OCI-LY7 (cell line): ENCODE measurements around the gene PRKRA. TPM values are rescaled to one million over a fixed set of nuclear protein-coding genes. Genes with fewer than 3 reads are reported as not detected.

Experiments
- BruUV-seq: library from RNA; stranded (reverse); fragments of 400-500 nt; replicated peaks from 2 replicates; lab custom pipeline; 2021; lab: Mats Ljungman, UMichigan
- CTCF ChIA-PET: fragments of 300-600 bp; sonication (Branson Sonifier 250); formaldehyde crosslinking; loops from one replicate; lab custom pipeline; 2022; ENCODE audit warnings: antibody characterized with exemption; ENCODE audit not compliant: unreplicated experiment; lab: Charles Lee
- POLR2A ChIA-PET: fragments of 300-600 bp; sonication (Branson Sonifier 250); formaldehyde crosslinking; loops from one replicate; lab custom pipeline; 2022; ENCODE audit warnings: antibody characterized with exemption; lab: Charles Lee
- DNase-seq: peaks from one replicate; pipeline ENCODE4 v3.0.0-alpha.2; 2015; ENCODE audit warnings: low spot score
- H2AFZ ChIP-seq: fragments of 200-600 bp; sonication (generic), shearing (Covaris generic); 2 replicates; pipeline ENCODE4 v1.6.1; 2014; ENCODE audit warnings: mild to moderate bottlenecking, antibody characterized with exemption, low read length, moderate library complexity
- H3K27ac ChIP-seq: fragments of 200-600 bp; sonication (generic); 2 replicates; pipeline ENCODE4 v1.5.1; 2014; ENCODE audit warnings: mixed run types, low read depth, mild to moderate bottlenecking, moderate library complexity, low read length, inconsistent platforms; ENCODE audit not compliant: poor library complexity, severe bottlenecking
- H3K36me3 ChIP-seq: fragments of 200-600 bp; sonication (generic); 2 replicates; pipeline ENCODE4 v1.6.1; 2014; ENCODE audit warnings: mild to moderate bottlenecking, antibody characterized with exemption, low read length, moderate library complexity, mixed read lengths; ENCODE audit not compliant: insufficient read depth
- H3K4me1 ChIP-seq: fragments of 200-600 bp; sonication (generic); 2 replicates; pipeline ENCODE4 v1.5.1; 2014; ENCODE audit warnings: mild to moderate bottlenecking, low read length; ENCODE audit not compliant: insufficient read depth, poor library complexity, severe bottlenecking
- H3K4me2 ChIP-seq: fragments of 200-600 bp; sonication (generic); 2 replicates; pipeline ENCODE4 v1.6.1; 2014; ENCODE audit warnings: mild to moderate bottlenecking, low read length
- H3K4me3 ChIP-seq: fragments of 200-600 bp; sonication (generic); 2 replicates; pipeline ENCODE4 v1.5.1; 2014; ENCODE audit warnings: mild to moderate bottlenecking, low read depth, low read length; ENCODE audit not compliant: poor library complexity, severe bottlenecking
- H3K79me2 ChIP-seq: fragments of 200-600 bp; sonication (generic); 2 replicates; pipeline ENCODE4 v1.6.1; 2016; ENCODE audit warnings: low read depth, mild to moderate bottlenecking, low read length, moderate library complexity, mixed read lengths; ENCODE audit not compliant: insufficient read depth
- H3K9me2 ChIP-seq: fragments of 200-600 bp; sonication (generic); 2 replicates; pipeline ENCODE4 v1.6.1; 2016; ENCODE audit warnings: mild to moderate bottlenecking, low read length, mixed read lengths; ENCODE audit not compliant: insufficient read depth
- H3K9me3 ChIP-seq: fragments of 200-600 bp; sonication (generic); 2 replicates; pipeline ENCODE4 v1.6.1; 2014; ENCODE audit warnings: mild to moderate bottlenecking, mixed run types, low read length, mixed read lengths
- H4K20me1 ChIP-seq: fragments of 200-600 bp; sonication (generic); 2 replicates; pipeline ENCODE4 v1.6.1; 2014; ENCODE audit warnings: mild to moderate bottlenecking, antibody characterized with exemption, low read length, moderate library complexity, mixed read lengths; ENCODE audit not compliant: insufficient read depth
- EZH2phosphoT487 ChIP-seq: fragments of 200-600 bp; sonication (generic); IDR thresholded peaks from 2 replicates; pipeline ENCODE4 v1.6.1; 2018; ENCODE audit warnings: low read depth, borderline replicate concordance, mild to moderate bottlenecking, mixed run types, antibody characterized with exemption, low read length, moderate library complexity, mixed read lengths
- intact Hi-C: fragments of 100-400 bp; cut with micrococcal nuclease; formaldehyde crosslinking; loops from one replicate; pipeline ENCODE4 v1.10.0; 2022; ENCODE audit not compliant: unreplicated experiment
- total RNA-seq, 2 experiments: library from RNA; depleted of rRNA in 1 of 2; stranded (reverse); fragments of >200 nt in 1 of 2; shearing (Covaris generic) in 1 of 2; gene quantifications; 2 replicates each; pipeline ENCODE4 v1.2.3, GENCODE V29; 2014 to 2022
- TF ChIP-seq, protein P1 (sequence below): fragments of 200-600 bp; sonication (generic); conservative IDR thresholded peaks from 2 replicates; pipeline ENCODE4 v1.5.1; 2014; ENCODE audit warnings: mild to moderate bottlenecking, antibody characterized with exemption, low read length, moderate library complexity, mixed read lengths

Gene PRKRA
- total RNA-seq, 2 experiments from 2014 or later: 76.4 to 79.5 TPM

DNA sequence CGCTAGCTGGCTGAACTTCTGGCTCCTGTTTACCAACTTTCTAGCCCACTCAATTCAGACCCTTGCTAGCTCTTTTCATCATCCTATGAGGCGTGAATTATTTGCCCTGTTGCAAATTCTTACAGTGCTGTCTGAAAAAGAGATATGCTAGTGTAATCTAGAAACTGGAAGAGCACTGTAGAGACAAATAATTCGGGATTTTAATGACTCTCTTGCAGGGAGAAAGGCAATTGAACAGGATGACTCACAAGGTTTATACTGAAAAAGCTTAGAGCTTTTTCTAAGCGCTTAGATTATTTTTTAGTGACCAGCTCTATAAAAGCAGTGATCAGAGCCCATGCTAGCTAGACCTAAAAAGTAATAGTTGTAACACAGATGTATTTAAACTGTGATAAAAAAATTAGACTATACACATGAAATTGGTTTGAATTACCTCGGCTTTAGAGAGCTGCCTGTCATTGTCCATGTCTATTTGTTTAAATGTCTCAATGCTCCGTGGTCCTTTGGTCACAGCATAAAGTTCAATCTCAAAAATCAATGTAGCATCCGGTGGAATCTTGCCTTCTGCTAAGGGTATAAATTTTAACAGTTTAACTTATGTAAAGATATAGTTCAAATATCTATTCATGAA lies 18.4 kb upstream of the PRKRA start:
- no TSS peak for BruUV-seq

DNA sequence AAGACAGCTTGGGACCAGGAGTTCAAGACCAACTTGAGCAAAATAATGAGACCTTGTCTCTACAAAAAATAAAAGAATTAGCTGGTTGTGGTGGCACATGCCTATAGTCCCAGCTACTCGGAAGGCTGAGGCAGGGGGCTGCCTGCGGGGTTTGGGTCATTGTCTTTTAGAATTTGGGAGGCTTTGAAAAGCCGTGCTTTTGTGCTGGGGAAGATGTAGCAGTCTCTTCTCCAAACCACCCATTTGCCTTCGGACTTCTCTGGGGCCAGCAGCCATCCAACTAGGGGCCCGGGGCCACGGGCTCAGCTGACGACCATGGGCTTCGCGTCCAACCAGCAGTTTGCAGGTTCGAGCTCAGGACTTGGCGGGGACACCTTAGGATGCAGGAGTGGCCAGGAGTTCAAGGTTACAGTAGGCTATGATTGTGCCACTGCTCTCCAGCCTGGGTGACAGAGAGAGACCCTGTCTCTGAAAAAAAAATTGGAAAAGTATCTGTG lies 6.5 kb upstream of the PRKRA start:
- no peaks in the 10 kb centered on the region for H3K9me2 ChIP-seq
- no TSS peak for BruUV-seq
- no peak overlapping the region for H2AFZ ChIP-seq
- ChIA-PET POLR2A (interaction anchor here (0.6 to 1.7 kb wide), 3 partner anchors 12 to 340 kb away, joined by 3 to 5 read pairs (median 3); no protein-coding TSS in a partner anchor), CTCF (no interaction called here)
- no peak overlapping the region for H3K4me2 ChIP-seq
- H3K79me2 ChIP-seq: no peaks in the 10 kb centered on the region
- no peaks in the 10 kb centered on the region for H3K36me3 ChIP-seq
- no peak for DNase-seq
- no peaks in the 10 kb centered on the region for H3K9me3 ChIP-seq
- intact Hi-C loops: loop anchor here (10.0 kb wide), 1 partner anchor 1193 kb away; the partner anchor contains the start of gene NFE2L2
- H3K4me1 ChIP-seq: no peaks in the 10 kb centered on the region
- H3K27ac ChIP-seq: no peak overlapping the region
- no peak for TF ChIP-seq EZH2phosphoT487
- TF ChIP-seq, protein P1, sequence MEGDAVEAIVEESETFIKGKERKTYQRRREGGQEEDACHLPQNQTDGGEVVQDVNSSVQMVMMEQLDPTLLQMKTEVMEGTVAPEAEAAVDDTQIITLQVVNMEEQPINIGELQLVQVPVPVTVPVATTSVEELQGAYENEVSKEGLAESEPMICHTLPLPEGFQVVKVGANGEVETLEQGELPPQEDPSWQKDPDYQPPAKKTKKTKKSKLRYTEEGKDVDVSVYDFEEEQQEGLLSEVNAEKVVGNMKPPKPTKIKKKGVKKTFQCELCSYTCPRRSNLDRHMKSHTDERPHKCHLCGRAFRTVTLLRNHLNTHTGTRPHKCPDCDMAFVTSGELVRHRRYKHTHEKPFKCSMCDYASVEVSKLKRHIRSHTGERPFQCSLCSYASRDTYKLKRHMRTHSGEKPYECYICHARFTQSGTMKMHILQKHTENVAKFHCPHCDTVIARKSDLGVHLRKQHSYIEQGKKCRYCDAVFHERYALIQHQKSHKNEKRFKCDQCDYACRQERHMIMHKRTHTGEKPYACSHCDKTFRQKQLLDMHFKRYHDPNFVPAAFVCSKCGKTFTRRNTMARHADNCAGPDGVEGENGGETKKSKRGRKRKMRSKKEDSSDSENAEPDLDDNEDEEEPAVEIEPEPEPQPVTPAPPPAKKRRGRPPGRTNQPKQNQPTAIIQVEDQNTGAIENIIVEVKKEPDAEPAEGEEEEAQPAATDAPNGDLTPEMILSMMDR: no peak
- H4K20me1 ChIP-seq: no peaks in the 10 kb centered on the region
- no peak overlapping the region for H3K4me3 ChIP-seq

More for the DNA sequence above, 18.4 kb upstream of the PRKRA start:
- Histone ChIP-seq H3K4me1 (no peaks in the 10 kb centered on the region), H3K27ac (no peak overlapping the region), H2AFZ (no peak overlapping the region), H3K4me3 (no peak overlapping the region), H4K20me1 (no peaks in the 10 kb centered on the region), H3K9me2 (no peaks in the 10 kb centered on the region), H3K36me3 (peaks cover 32% of the 10 kb centered on the region), H3K4me2 (no peak overlapping the region), H3K79me2 (no peaks in the 10 kb centered on the region), H3K9me3 (no peaks in the 10 kb centered on the region)
- intact Hi-C loops: no loop called here
- CTCF ChIA-PET: no interaction called here
- TF ChIP-seq EZH2phosphoT487: no peak
- TF ChIP-seq, protein P1: no peak
- POLR2A ChIA-PET: interaction anchor here (0.5 to 1.0 kb wide), 5 partner anchors 12 to 541 kb away, joined by 3 read pairs; partner anchors contain the start of genes PJVK and PRKRA
- DNase-seq: no peak

DNA sequence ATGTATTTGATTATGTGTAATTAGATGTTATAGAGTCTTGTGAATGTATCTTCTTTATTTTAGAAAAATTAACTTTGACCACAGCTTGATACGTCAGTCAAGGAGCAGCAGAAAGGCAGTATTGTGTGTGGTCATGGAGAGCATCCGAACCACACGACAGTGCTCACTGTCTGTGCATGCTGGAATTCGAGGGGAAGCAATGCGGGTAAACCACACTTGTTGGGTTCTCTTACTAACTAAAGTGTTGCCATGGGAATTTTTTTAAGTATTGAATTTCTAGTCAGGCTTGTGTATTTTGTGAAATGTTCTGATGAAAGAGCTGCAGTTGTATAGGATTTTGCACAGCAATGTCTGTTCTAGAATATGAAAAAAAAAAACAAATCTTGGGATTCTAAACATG lies 5.0 kb upstream of the PRKRA start:
- CTCF ChIA-PET: no interaction called here
- no TSS peak for BruUV-seq

More for the DNA sequence above, 5.0 kb upstream of the PRKRA start:
- intact Hi-C loops: loop anchor here (10.0 kb wide), 1 partner anchor 1191 kb away; the partner anchor contains the start of gene NFE2L2
- Histone ChIP-seq H3K4me3 (no peak overlapping the region), H3K4me2 (no peak overlapping the region), H2AFZ (no peak overlapping the region), H3K9me2 (no peaks in the 10 kb centered on the region), H3K79me2 (no peaks in the 10 kb centered on the region), H3K9me3 (no peaks in the 10 kb centered on the region), H3K36me3 (no peaks in the 10 kb centered on the region), H4K20me1 (no peaks in the 10 kb centered on the region), H3K4me1 (peaks cover 6% of the 10 kb centered on the region), H3K27ac (no peak overlapping the region)
- DNase-seq: no peak
- POLR2A ChIA-PET: no interaction called here
- no peak for TF ChIP-seq EZH2phosphoT487
- TF ChIP-seq, protein P1: no peak
